Measurements from ENCODE around the gene RAPGEF1.

The RAPGEF1 gene

GRCh38 chr9:131529597-131530545 lies 210.0 kb downstream of the RAPGEF1 start:
- no peak for DNase-seq (ENCODE audit: low read depth in 2 of 2)

DNA sequence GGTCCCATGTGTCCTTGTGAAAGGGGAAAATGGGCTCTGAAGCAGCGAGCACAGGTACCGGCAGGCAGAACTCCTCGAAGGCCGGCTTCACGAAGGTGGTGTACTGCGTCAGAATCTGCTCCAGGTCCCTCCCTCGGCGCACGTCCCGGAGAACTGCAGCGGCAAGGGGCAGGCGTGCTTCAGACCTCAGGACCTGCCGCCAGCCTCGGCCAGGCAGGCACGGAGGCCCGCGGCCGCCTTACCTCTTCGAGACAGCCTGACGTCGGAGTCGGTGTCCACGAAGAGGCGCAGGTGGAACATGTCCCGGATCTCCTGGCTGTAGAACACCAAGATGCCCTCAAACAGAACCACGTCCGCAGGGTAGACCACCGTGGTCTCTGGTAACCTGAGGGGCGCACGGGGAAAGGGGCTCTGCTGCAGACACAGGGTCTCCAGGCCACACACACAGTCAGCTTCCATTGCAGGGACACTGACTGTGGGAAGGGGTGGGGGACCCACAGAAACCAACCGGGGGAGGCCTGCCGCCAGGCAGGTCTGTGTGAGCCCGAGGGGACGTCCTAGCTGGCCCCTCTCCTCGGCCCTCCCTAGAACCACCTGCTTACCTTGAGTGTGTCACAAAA lies 210.9 kb downstream of the RAPGEF1 start:
- DNase-seq (ENCODE audit: low read depth in 2 of 2) = no peak

- no peak for DNase-seq (ENCODE audit: low read depth in 2 of 2)
These were observed 211.7 kb downstream of the RAPGEF1 start for GRCh38 chr9:131528186-131528585.

Data from stimulated activated CD8-positive, alpha-beta memory T cell treated with anti-CD3 and anti-CD28 coated beads, Interleukin-2, amount 100 ng/mL, for 48 hours (primary cell).